DMS 273 (cell line): ENCODE data around the gene GLCE.
"Not testable (repeated sequence)": the region's sequence is repeated elsewhere in the genome, so short reads cannot be mapped to it uniquely, and the experiment has no call there.

Experiments used
- DNase-seq: peaks from one replicate; lab custom pipeline; 2025; ENCODE audit not compliant: unreplicated experiment; lab: John Stamatoyannopoulos, UW

GLCE gene

GRCh38 chr15:69158201-69158842 is 2.1 kb upstream of the GLCE start:
- DNase-seq, result no peak

DNA sequence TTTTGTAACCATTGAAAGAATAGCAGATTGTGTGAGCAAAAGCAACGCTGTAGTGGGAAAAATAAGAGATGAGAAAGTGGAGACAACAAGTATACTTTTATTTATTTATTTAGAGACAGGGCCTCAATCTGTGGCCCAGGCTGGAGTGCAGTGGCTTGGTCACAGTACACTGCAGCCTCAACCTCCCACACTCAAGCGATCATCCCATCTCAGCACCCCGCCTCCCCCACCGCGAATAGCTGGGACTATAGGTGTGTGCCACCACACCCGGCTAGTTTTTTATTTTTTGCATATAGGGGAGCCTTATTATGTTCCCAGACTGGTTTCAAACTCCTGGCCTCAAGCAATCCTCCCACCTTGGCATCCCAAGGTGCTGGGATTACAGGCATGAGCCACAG is 1.6 kb upstream of the GLCE start:
- no peak for DNase-seq

GRCh38 chr15:69159805-69160140 is 662 bp upstream of the GLCE start:
- no peak for DNase-seq

DNA sequence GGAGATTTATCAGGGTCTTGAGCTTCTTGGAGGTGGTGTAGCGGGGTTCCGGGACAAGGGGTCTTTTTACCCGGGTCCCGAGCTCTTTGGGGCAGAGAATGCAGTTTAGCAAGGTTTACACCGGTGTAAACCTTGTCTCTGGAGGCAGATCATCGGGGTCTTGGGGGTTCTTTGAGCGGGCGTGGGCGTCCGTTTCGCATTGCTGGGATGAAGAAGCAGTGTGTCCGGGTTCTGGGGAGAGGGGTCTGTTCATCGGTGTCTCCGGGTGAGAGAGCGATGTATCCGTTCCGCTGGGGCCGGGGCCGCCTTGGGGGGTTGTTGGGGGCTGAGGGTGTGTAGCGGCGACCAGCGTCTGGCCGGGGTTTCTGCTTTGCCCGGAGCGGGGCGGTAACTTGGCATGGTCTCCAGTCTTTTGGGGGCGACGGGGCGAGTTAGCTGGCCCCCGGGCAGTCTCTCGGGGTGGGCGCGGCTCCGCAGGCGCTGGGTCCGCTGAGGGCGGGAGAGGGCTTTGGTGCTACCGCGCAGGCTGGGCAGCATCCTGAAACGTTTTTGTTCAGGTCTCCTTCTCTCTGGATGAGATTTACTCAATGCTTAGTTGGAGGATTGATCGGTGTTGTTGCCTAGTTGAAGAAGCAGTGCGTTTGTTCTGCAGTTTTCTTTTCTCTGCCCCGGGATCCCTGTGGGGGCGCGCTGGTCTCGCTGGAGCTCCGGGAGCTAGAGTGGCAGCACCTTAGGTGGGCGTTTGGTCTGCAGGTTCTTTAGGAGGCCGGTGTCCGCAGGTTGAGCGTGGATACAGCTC is 843 bp downstream of the GLCE start:
- DNase-seq, result peak; percentile 57

- DNase-seq, result no peak
These were observed 1.4 kb downstream of the GLCE start for GRCh38 chr15:69161878-69162213.

DNA sequence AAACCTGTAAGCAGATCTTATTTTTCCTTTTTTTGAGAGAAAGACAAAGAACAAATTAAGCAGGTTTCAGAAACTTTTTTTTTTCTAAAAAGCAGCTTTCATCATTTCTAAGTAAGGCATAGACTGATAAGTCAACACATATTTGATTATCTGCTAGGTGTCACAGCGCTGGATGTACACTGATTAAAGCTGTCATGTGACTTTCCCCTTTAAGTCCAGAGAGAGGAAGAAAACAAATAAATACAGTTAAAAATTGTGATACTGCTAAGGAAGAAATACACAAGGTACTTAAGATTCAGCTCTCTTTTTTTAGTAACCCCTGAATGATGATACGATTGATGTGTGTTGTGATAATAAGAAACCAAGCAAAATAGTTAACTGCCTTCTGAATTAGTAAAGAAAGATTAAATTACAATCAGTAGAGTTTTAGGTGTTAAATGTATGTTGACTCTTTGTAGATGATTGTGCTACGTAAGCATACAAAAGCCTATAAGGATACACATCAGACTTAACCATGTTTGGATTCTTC is 2.8 kb downstream of the GLCE start:
- DNase-seq, result no peak

DNA sequence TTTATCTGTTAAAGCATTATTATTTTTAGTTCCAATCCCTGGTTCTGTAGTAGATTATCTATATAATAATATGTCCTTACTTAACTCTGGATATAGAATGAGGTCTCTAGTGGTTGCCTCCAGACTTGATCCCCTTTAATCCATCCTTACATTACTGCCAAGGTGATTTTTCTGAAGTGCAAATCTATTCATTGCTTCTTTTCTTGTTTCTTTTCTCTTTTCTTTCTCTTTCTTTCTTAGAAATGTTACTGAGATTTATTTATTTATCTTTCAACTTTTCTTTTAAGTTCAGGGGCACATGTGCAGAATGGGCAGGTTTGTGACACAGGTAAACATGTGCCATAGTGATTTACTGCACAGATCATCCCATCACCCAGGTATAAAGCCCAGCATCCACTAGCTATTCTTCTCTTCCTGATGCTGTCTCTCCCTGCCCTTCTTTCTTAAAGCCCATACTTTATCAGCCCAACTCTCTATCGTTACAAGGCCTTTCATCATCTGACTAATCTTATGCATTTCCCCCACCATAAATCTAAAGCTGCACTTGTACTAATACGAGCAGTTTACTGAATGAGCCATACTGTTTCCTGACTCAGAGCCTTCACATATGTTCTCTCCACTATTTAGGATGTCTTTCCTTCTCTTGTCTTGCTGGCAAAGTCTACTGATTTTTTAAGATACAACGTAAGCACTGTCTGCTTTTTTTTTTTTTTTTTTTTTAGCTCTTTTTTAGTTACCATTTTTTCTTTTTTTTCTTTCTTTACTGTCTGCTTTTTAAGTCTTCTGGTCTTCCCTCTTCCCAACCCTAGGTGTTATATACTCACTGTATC is 4.6 kb downstream of the GLCE start:
- no peak for DNase-seq

DNA sequence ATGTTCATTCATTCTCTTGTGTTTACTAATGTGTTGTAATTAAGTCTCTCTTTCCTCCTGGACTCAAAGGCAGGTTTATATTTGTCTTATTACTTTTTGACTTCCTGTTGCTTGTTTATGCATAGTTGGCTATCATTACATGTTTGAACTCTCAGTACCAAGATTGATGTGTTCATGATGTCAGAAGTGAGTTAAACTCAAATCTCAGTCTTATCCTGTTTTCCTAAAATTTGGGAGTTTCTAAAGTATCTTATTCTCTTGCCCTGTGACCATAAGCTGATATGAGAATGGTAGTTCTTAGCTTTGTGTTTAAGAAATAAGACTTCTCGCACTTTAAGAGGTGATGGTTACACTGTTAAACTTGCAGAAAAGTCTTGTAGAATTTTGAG is 5.2 kb downstream of the GLCE start:
- no peak for DNase-seq

DNA sequence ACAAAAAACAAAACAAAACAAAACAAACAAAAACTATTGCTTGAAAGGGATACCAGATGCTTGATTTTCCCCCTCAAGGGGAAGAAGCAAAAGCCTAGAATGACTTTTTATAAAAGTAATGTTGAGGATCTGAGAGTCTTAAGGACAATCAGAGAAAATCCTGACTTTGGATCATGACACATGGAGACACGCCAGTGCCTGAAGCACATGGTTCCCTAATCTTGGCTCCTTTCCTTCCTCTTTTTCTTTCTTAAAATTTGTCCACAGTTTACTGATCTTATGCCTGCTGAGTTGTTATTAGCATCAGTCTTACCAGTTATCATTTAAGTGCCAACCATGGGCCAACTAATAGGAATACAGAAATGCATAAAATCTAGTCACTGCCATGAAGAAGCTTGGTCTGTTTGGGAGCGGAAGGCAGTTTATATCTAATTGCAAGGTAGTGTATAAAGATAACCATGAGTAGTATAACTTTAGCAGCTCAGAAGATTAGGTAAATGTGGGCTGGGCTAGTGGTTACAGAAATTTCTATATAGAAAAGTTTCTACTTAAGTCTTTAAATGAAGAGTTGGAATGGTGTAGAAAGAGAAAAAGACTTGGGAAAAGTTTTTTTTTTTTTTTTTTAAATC is 6.9 kb downstream of the GLCE start:
- no peak for DNase-seq

- not testable (repeated sequence) for DNase-seq
These were observed 7.9 kb downstream of the GLCE start for GRCh38 chr15:69168361-69168760.

DNA sequence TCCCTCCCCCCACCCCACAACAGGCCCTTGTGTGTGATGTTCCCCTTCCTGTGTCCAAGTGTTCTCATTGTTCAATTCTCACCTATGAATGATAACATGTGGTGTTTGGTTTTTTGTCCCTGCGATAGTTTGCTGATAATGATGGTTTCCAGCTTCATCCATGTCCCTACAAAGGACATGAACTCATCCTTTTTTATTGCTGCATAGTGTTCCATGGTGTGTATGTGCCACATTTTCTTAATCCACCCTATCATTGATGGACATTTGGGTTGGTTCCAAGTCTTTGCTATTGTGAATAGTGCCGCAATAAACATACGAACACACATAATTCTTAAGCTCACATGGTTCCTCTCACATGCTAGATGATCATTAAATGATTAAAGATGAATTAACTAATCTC is 9.1 kb downstream of the GLCE start:
- DNase-seq, result not testable (repeated sequence)

GRCh38 chr15:69170597-69170996 is 10.2 kb downstream of the GLCE start:
- DNase-seq, result peak; percentile 21

GRCh38 chr15:69172847-69173246 is 12.4 kb downstream of the GLCE start:
- no peak for DNase-seq

GRCh38 chr15:69175536-69175935 is 15.1 kb downstream of the GLCE start:
- DNase-seq, result no peak

DNA sequence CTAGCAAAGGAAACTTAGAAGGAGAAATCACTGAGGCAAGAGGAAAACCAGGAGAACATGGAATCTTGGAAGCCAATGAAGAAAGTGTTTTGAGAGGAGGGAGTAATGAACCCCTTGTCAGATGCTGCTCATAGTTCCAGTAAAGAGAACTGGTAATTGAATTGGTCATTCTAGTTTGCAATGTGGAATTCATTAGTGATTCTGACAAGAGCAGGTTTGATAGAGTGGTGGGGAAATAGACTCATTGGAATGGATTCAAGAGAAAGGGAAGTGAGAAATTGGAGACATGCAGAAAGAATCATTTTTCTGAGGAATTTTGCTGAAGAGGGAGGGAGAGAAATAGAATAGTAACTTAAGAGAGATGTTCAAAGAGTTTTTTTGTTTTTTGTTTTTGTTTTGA is 21.0 kb downstream of the GLCE start:
- no peak for DNase-seq

- no peak for DNase-seq
These were observed 24.8 kb downstream of the GLCE start for GRCh38 chr15:69185216-69185615.

DNA sequence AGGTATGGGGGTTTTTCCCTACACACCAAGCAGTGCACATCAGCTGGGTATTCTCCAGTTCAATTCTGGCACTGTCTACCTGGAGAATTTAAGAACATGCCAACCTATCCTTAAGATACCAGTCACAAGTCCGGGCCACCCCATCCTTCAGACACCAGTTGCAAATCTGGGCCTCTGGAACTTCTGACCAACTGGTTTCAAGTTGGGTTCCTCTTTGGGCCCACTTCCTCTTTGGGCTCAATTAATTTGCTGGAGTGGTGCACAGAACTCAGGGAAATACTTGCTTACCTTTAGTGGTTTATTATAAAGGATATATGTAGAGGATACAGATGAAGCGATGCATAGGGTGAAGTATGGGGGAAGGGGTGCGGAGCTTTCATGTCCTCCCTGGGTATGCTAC is 25.3 kb downstream of the GLCE start:
- DNase-seq, result no peak

DNA sequence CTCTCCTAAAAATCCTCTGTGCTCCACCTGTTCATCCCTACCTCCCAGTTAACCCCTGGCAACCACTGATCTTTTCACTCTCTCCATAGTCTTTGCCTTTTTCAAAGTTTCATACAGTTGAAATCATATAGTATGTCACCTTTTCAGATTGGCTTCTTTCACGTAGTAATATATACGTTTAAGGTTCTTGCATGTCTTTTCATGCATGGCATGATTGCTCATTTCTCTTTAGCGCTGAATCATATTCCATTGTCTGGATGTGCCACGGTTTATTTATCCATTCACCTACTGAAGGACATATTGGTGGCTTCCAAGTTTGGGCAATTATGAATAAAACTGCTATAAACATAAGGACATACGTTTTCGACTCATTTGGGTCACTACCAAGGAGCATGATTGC is 28.7 kb downstream of the GLCE start:
- DNase-seq, result no peak

DNA sequence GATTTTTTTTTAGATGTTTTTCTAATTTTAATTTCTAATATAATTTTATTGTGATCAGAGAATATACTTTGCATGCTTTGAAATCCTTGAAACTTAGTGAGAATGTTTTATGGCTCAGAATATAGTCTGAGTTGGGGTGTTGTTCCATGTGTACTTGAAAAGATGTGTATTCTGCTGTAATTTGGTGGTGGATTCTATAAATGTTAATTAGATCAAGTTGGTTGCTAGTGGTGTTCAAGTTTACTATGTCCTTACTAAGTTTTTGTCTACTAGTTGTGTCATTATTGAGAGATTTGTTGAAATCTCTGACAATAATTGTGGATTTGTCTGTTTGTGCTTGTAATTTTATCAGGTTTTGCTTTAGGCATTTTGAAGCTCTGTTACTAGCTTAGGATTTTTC is 29.7 kb downstream of the GLCE start:
- no peak for DNase-seq

DNA sequence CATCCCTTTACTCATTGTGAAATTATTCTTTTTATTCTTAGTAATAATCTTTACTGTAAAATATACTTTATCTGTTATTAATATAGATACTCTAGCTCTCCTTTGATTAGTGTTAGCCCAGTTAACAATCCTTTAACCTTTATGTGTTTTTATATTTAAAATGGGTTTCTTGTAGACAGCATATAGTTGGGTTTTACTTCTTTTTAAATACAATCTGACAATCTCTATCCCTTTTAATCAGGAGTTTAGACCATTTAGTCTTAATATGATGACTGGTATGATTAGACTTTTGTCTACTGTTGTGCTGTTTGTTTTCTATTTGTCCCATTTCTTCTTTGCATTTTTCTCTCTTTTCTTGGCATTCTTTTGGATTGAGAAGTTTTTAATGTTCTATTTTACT is 30.1 kb downstream of the GLCE start:
- DNase-seq, result no peak

GRCh38 chr15:69194025-69194827 is 33.8 kb downstream of the GLCE start:
- DNase-seq, result no peak
